Hepatocyte (in vitro differentiated cells): ENCODE data around the gene P4HA1.

Experiments
- EZH2 ChIP-seq: fragments of 200-600 bp; sonication (generic); IDR thresholded peaks from 2 replicates; pipeline ENCODE4 v1.6.1; 2016; ENCODE audit warnings: antibody characterized with exemption, mild to moderate bottlenecking, borderline replicate concordance
- TF ChIP-seq, protein P1 (sequence below): fragments of 200-600 bp; sonication (generic); IDR thresholded peaks from 2 replicates; pipeline ENCODE4 v1.5.1; 2016; ENCODE audit warnings: antibody characterized with exemption, mild to moderate bottlenecking; ENCODE audit not compliant: poor library complexity

DNA sequence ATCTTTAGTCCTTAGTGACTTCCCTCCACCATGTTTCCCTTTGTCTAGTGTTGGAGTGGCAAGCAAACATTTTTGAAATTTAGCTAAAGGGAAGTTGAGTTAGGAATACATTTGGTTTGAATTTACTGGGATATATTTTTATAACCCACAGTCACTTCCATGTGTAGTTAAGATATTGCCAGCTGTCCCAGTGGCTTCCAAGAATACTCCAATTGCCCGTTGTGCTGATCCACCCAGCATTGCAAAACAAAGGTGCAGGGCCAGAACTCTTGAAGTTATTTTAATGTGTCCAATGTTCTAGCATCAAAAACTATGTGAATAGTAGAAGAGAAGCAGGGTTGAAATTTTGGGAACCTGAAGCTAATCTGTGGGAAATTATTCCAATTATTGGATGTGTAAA, 2.5 kb upstream of the P4HA1 start:
- TF ChIP-seq, protein P1, sequence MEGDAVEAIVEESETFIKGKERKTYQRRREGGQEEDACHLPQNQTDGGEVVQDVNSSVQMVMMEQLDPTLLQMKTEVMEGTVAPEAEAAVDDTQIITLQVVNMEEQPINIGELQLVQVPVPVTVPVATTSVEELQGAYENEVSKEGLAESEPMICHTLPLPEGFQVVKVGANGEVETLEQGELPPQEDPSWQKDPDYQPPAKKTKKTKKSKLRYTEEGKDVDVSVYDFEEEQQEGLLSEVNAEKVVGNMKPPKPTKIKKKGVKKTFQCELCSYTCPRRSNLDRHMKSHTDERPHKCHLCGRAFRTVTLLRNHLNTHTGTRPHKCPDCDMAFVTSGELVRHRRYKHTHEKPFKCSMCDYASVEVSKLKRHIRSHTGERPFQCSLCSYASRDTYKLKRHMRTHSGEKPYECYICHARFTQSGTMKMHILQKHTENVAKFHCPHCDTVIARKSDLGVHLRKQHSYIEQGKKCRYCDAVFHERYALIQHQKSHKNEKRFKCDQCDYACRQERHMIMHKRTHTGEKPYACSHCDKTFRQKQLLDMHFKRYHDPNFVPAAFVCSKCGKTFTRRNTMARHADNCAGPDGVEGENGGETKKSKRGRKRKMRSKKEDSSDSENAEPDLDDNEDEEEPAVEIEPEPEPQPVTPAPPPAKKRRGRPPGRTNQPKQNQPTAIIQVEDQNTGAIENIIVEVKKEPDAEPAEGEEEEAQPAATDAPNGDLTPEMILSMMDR = no peak
- TF ChIP-seq EZH2 = no peak
